ENCODE measurements around the gene NPPB. TPM values are rescaled to one million over a fixed set of nuclear protein-coding genes. Genes with fewer than 3 reads are reported as not detected.

NPPB gene
- total RNA-seq, 2 donors from 2014 or later: 45.8 to 51.9 TPM

- Histone ChIP-seq H3K4me3 (ENCODE audit: low read length) (no peak overlapping the region), H3K9me3 (ENCODE audit: control insufficient read depth, low read length) (no peaks in the 10 kb centered on the region), H3K27ac (ENCODE audit: low read depth, low read length) (no peak overlapping the region), H3K9ac (ENCODE audit: extremely low read depth, low read length, poor library complexity, severe bottlenecking) (no peak overlapping the region), H3K36me3 (ENCODE audit: control insufficient read depth, insufficient read depth, low read length) (no peaks in the 10 kb centered on the region), H3K27me3 (ENCODE audit: control insufficient read depth, insufficient read depth, low read length, poor library complexity, severe bottlenecking) (no peaks in the 10 kb centered on the region), H3K4me1 (ENCODE audit: control insufficient read depth, insufficient read depth, low read length) (peaks cover 6% of the 10 kb centered on the region)
- H3K9me3 Mint-ChIP-seq: no peaks in the 10 kb centered on the region
- WGBS, 2 experiments (ENCODE audit: insufficient coverage in 1 of 2, insufficient read length in 1 of 2): 89 to 95% methylated on average over 6 of the region's 6 CpGs
- H3K4me3 Mint-ChIP-seq: no peak overlapping the region
- H3K27ac Mint-ChIP-seq: no peak overlapping the region
- no peaks in the 10 kb centered on the region for H3K27me3 Mint-ChIP-seq (ENCODE audit: insufficient read depth)
- H3K36me3 Mint-ChIP-seq (ENCODE audit: low read depth): no peaks in the 10 kb centered on the region
- DNase-seq: no peak
- no peak for TF ChIP-seq CTCF (conservative IDR thresholded peaks at IDR 0.05)
- peaks cover 8% of the 10 kb centered on the region for H3K4me1 Mint-ChIP-seq
These were observed 27.2 kb upstream of the NPPB start for GRCh38 chr1:11885916-11886315.

- Mint-ChIP-seq H3K36me3 (ENCODE audit: low read depth) (no peaks in the 10 kb centered on the region), H3K27me3 (ENCODE audit: insufficient read depth) (peaks cover 2% of the 10 kb centered on the region), H3K27ac (peak overlapping the region; percentile 82)
These were observed 24.2 kb upstream of the NPPB start for GRCh38 chr1:11882814-11883538.

GRCh38 chr1:11881749-11882441 is 23.1 kb upstream of the NPPB start:
- WGBS, 2 experiments (ENCODE audit: insufficient coverage in 1 of 2, insufficient read length in 1 of 2): 86 to 96% methylated on average over 12 to 18 of the region's 18 CpGs
- Mint-ChIP-seq H3K27ac (no peak overlapping the region), H3K4me3 (no peak overlapping the region)

More at GRCh38 chr1:11882814-11883538, 24.2 kb upstream of the NPPB start:
- H3K9me3 ChIP-seq (ENCODE audit: control insufficient read depth, low read length): no peaks in the 10 kb centered on the region
- H3K4me1 ChIP-seq (ENCODE audit: control insufficient read depth, insufficient read depth, low read length): peaks cover 6% of the 10 kb centered on the region
- H3K4me1 Mint-ChIP-seq: peaks cover 8% of the 10 kb centered on the region
- H3K4me3 Mint-ChIP-seq: no peak overlapping the region
- 70 to 72% methylated on average over 6 to 13 of the region's 13 CpGs for WGBS, 2 experiments (ENCODE audit: insufficient coverage in 1 of 2, insufficient read length in 1 of 2)
- H3K27me3 ChIP-seq (ENCODE audit: control insufficient read depth, insufficient read depth, low read length, poor library complexity, severe bottlenecking): no peaks in the 10 kb centered on the region
- no peak overlapping the region for H3K27ac ChIP-seq (ENCODE audit: low read depth, low read length)
- no peak for TF ChIP-seq CTCF (conservative IDR thresholded peaks at IDR 0.05)
- peak; percentile 93 for DNase-seq
- no peaks in the 10 kb centered on the region for H3K36me3 ChIP-seq (ENCODE audit: control insufficient read depth, insufficient read depth, low read length)
- no peaks in the 10 kb centered on the region for H3K9me3 Mint-ChIP-seq
- H3K9ac ChIP-seq (ENCODE audit: extremely low read depth, low read length, poor library complexity, severe bottlenecking): no peak overlapping the region
- H3K4me3 ChIP-seq (ENCODE audit: low read length): no peak overlapping the region

More at GRCh38 chr1:11881749-11882441, 23.1 kb upstream of the NPPB start:
- no peak overlapping the region for H3K9ac ChIP-seq (ENCODE audit: extremely low read depth, low read length, poor library complexity, severe bottlenecking)
- H3K36me3 ChIP-seq (ENCODE audit: control insufficient read depth, insufficient read depth, low read length): no peaks in the 10 kb centered on the region
- no peaks in the 10 kb centered on the region for H3K9me3 ChIP-seq (ENCODE audit: control insufficient read depth, low read length)
- H3K4me1 ChIP-seq (ENCODE audit: control insufficient read depth, insufficient read depth, low read length): peaks cover 6% of the 10 kb centered on the region
- Mint-ChIP-seq H3K36me3 (ENCODE audit: low read depth) (no peaks in the 10 kb centered on the region), H3K9me3 (no peaks in the 10 kb centered on the region), H3K27me3 (ENCODE audit: insufficient read depth) (peaks cover 2% of the 10 kb centered on the region), H3K4me1 (peaks cover 10% of the 10 kb centered on the region)
- TF ChIP-seq CTCF (conservative IDR thresholded peaks at IDR 0.05): no peak
- no peak for DNase-seq
- H3K27ac ChIP-seq (ENCODE audit: low read depth, low read length): no peak overlapping the region
- no peaks in the 10 kb centered on the region for H3K27me3 ChIP-seq (ENCODE audit: control insufficient read depth, insufficient read depth, low read length, poor library complexity, severe bottlenecking)
- H3K4me3 ChIP-seq (ENCODE audit: low read length): no peak overlapping the region

Measured in endodermal cell (in vitro differentiated cells).